Posterior cingulate gyrus (tissue), 11 donors: ENCODE results near the gene STK32B.
"Not testable (repeated sequence)": the region's sequence is repeated elsewhere in the genome, so short reads cannot be mapped to it uniquely, and the experiment has no call there.

Experiments
- DNase-seq, 10 donors: peaks; one replicate each; pipeline versions ENCODE4 v3.0.0 to v3.0.0-alpha.2; 2020 to 2021; ENCODE audit warnings: mixed read lengths in 3 of 10
- intact Hi-C: fragments of 100-400 bp; cut with DNase I; formaldehyde crosslinking; loops from one replicate; pipeline ENCODE4 v1.15.1; 2023

STK32B gene

GRCh38 chr4:5298000-5298787 lies 246.9 kb downstream of the STK32B start:
- intact Hi-C loops: not testable (repeated sequence)
- peak in 2 of 10 donors; percentile 62 to 65 for DNase-seq

- intact Hi-C loops: no loop called here
- DNase-seq: no peak
Observed at GRCh38 chr4:5300283-5300682, 249.0 kb downstream of the STK32B start.

- intact Hi-C loops: no loop called here
- no peak for DNase-seq
Observed at GRCh38 chr4:5307928-5308327, 256.6 kb downstream of the STK32B start.

GRCh38 chr4:5322321-5322720 lies 271.0 kb downstream of the STK32B start:
- no peak for DNase-seq
- intact Hi-C loops: no loop called here

- intact Hi-C loops: no loop called here
- DNase-seq: no peak
Observed at GRCh38 chr4:5330339-5330989, 279.2 kb downstream of the STK32B start.

- no peak for DNase-seq
- intact Hi-C loops: no loop called here
Observed at GRCh38 chr4:5337731-5338130, 286.5 kb downstream of the STK32B start.

- intact Hi-C loops: no loop called here
- no peak for DNase-seq
Observed at GRCh38 chr4:5338531-5338930, 287.3 kb downstream of the STK32B start.

- DNase-seq: no peak
- intact Hi-C loops: no loop called here
Observed at GRCh38 chr4:5340991-5341451, 289.7 kb downstream of the STK32B start.

- intact Hi-C loops: no loop called here
- no peak for DNase-seq
Observed at GRCh38 chr4:5341526-5341925, 290.2 kb downstream of the STK32B start.

GRCh38 chr4:5355846-5356245 lies 304.6 kb downstream of the STK32B start:
- intact Hi-C loops: no loop called here
- no peak for DNase-seq

GRCh38 chr4:5357870-5358269 lies 306.6 kb downstream of the STK32B start:
- intact Hi-C loops: no loop called here
- no peak for DNase-seq

- intact Hi-C loops: no loop called here
- DNase-seq: no peak
Observed at GRCh38 chr4:5361968-5362367, 310.7 kb downstream of the STK32B start.

GRCh38 chr4:5364406-5364805 lies 313.1 kb downstream of the STK32B start:
- intact Hi-C loops: no loop called here
- DNase-seq: no peak

- intact Hi-C loops: no loop called here
- DNase-seq: no peak
Observed at GRCh38 chr4:5365071-5366008, 314.1 kb downstream of the STK32B start.

GRCh38 chr4:5366009-5366386 lies 314.7 kb downstream of the STK32B start:
- DNase-seq: no peak
- intact Hi-C loops: no loop called here

- intact Hi-C loops: no loop called here
- DNase-seq: no peak
Observed at GRCh38 chr4:5366421-5366820, 315.1 kb downstream of the STK32B start.

- no peak for DNase-seq
- intact Hi-C loops: no loop called here
Observed at GRCh38 chr4:5368426-5368825, 317.1 kb downstream of the STK32B start.

GRCh38 chr4:5370286-5370685 lies 319.0 kb downstream of the STK32B start:
- intact Hi-C loops: loop anchor here (10.0 kb wide), 1 partner anchor 315 kb away; the partner anchor contains the start of gene STK32B
- no peak for DNase-seq

- intact Hi-C loops: loop anchor here (10.0 kb wide), 1 partner anchor 317 kb away; the partner anchor contains the start of gene STK32B
- DNase-seq: no peak
Observed at GRCh38 chr4:5371415-5372190, 320.3 kb downstream of the STK32B start.

GRCh38 chr4:5372198-5372597 lies 320.9 kb downstream of the STK32B start:
- DNase-seq: no peak
- intact Hi-C loops: loop anchor here (10.0 kb wide), 1 partner anchor 317 kb away; the partner anchor contains the start of gene STK32B
